Measurements from ENCODE around the gene ZNF550.
A peak's percentile ranks its signal among the peaks of the same experiment; 100 is the strongest.
"Not testable (repeated sequence)": the region's sequence is repeated elsewhere in the genome, so short reads cannot be mapped to it uniquely, and the experiment has no call there.

The ZNF550 gene

GRCh38 chr19:57537953-57538547 is 21.6 kb downstream of the ZNF550 start:
- TF ChIP-seq, protein P1, sequence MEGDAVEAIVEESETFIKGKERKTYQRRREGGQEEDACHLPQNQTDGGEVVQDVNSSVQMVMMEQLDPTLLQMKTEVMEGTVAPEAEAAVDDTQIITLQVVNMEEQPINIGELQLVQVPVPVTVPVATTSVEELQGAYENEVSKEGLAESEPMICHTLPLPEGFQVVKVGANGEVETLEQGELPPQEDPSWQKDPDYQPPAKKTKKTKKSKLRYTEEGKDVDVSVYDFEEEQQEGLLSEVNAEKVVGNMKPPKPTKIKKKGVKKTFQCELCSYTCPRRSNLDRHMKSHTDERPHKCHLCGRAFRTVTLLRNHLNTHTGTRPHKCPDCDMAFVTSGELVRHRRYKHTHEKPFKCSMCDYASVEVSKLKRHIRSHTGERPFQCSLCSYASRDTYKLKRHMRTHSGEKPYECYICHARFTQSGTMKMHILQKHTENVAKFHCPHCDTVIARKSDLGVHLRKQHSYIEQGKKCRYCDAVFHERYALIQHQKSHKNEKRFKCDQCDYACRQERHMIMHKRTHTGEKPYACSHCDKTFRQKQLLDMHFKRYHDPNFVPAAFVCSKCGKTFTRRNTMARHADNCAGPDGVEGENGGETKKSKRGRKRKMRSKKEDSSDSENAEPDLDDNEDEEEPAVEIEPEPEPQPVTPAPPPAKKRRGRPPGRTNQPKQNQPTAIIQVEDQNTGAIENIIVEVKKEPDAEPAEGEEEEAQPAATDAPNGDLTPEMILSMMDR (IDR thresholded peaks at IDR 0.05; ENCODE audit: extremely low read depth, insufficient read depth, missing control alignments): no peak
- in situ Hi-C loops (cut with MboI; ENCODE audit: low pct_unique_long_range_greater_than_20kb, low sequenced_read_pairs, unreplicated experiment): no loop called here
- no peak for DNase-seq (ENCODE audit: low spot score)

DNA sequence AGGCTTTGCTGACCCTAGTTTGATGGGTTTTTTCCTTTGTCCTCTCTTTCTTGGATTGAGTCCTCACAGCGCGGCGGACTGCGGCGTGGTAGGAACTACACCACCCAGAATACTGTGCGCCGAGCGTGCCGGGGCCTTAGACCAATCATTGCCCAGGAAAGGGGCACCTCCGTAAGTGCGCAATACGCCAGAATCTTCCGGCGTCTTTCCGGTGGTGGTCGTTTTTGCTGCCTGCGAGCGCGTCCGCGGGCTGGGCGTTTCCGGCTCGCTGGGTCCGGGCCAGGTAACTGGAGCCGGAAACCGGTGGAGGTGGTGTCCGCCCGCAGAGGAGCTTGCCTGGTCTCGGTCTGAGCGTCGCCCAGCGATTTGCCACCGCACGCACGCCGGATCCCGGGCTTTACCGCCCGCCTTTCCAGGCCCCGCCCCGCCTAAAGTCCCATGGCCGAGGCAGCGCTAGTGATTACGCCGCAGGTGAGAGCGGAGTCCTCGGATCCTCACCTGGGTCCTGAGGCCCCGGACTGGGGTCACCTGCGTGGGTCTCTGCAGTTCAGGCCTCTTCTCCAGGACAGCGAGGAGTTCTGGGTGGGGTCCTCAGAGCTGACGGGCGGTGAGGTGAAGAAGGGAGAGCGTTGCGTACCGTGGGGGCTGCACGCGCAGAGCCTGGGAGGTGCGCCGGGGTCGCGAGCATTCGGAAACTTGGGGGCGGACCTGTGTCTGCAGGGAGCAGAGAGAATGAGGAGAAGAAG is 32.4 kb downstream of the ZNF550 start, which contains the start of gene ZNF549:
Gene ZNF549 (plus strand): TSS at position 221 of the 746 bp plus-strand sequence. CDS start 218 bp downstream, at position 439.
- TF ChIP-seq, protein P1 (IDR thresholded peaks at IDR 0.05; ENCODE audit: extremely low read depth, insufficient read depth, missing control alignments): no peak
- in situ Hi-C loops (cut with MboI; ENCODE audit: low pct_unique_long_range_greater_than_20kb, low sequenced_read_pairs, unreplicated experiment): no loop called here
- peak; percentile 95 for DNase-seq (ENCODE audit: low spot score)

GRCh38 chr19:57518021-57518420 is 41.6 kb downstream of the ZNF550 start:
- in situ Hi-C loops (cut with MboI; ENCODE audit: low pct_unique_long_range_greater_than_20kb, low sequenced_read_pairs, unreplicated experiment); DNase-seq (ENCODE audit: low spot score): not testable (repeated sequence)

DNA sequence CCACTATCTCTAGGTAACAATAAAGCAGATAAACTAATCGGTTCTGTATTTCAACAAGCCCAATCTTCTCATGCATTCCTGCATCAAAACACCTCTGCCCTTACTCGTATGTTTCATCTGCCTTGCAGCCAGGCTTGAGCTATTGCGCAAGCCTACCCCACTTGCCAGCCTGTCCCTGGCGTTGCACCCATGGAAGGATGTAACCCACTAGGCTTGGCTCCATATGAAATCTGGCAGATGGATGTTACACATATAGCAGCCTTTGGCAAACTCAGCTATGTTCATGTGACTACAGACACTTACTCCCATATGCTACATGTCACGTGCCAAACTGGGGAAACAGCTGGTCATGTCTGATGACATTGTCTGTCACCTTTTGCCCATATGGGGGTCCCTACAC is 44.4 kb downstream of the ZNF550 start:
- TF ChIP-seq, protein P1 (IDR thresholded peaks at IDR 0.05; ENCODE audit: extremely low read depth, insufficient read depth, missing control alignments): no peak
- in situ Hi-C loops (cut with MboI; ENCODE audit: low pct_unique_long_range_greater_than_20kb, low sequenced_read_pairs, unreplicated experiment): no loop called here
- DNase-seq (ENCODE audit: low spot score): no peak

GRCh38 chr19:57512845-57513244 is 46.8 kb downstream of the ZNF550 start:
- TF ChIP-seq, protein P1 (IDR thresholded peaks at IDR 0.05; ENCODE audit: extremely low read depth, insufficient read depth, missing control alignments): no peak
- DNase-seq (ENCODE audit: low spot score): no peak
- in situ Hi-C loops (cut with MboI; ENCODE audit: low pct_unique_long_range_greater_than_20kb, low sequenced_read_pairs, unreplicated experiment): no loop called here

- in situ Hi-C loops (cut with MboI; ENCODE audit: low pct_unique_long_range_greater_than_20kb, low sequenced_read_pairs, unreplicated experiment): no loop called here
- DNase-seq (ENCODE audit: low spot score): no peak
- TF ChIP-seq, protein P1 (IDR thresholded peaks at IDR 0.05; ENCODE audit: extremely low read depth, insufficient read depth, missing control alignments): no peak
Measured at GRCh38 chr19:57511484-57511883, 48.2 kb downstream of the ZNF550 start.

GRCh38 chr19:57506163-57506562 is 53.5 kb downstream of the ZNF550 start:
- in situ Hi-C loops (cut with MboI; ENCODE audit: low pct_unique_long_range_greater_than_20kb, low sequenced_read_pairs, unreplicated experiment): no loop called here
- TF ChIP-seq, protein P1 (IDR thresholded peaks at IDR 0.05; ENCODE audit: extremely low read depth, insufficient read depth, missing control alignments): no peak
- no peak for DNase-seq (ENCODE audit: low spot score)

DNA sequence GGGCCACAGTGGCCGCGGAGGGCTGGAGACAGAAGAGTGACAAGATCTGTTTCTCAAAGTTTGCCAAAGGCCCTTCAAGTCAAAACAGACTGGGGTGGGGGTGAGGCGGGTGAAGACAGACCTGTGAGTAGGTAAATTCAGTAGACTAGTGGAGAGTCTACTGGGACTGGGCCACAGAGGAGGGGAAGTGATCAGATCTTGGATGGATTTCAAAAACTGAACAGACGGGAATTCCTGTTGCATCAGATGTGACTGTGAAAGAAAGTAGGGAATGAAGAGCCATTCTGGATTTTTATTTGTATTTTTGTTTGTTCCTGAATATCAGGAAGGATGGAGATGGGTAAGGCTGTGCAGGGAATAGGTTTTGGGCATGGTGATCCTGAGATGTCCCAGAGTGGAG is 59.3 kb downstream of the ZNF550 start:
- in situ Hi-C loops (cut with MboI; ENCODE audit: low pct_unique_long_range_greater_than_20kb, low sequenced_read_pairs, unreplicated experiment); DNase-seq (ENCODE audit: low spot score): not testable (repeated sequence)

DNA sequence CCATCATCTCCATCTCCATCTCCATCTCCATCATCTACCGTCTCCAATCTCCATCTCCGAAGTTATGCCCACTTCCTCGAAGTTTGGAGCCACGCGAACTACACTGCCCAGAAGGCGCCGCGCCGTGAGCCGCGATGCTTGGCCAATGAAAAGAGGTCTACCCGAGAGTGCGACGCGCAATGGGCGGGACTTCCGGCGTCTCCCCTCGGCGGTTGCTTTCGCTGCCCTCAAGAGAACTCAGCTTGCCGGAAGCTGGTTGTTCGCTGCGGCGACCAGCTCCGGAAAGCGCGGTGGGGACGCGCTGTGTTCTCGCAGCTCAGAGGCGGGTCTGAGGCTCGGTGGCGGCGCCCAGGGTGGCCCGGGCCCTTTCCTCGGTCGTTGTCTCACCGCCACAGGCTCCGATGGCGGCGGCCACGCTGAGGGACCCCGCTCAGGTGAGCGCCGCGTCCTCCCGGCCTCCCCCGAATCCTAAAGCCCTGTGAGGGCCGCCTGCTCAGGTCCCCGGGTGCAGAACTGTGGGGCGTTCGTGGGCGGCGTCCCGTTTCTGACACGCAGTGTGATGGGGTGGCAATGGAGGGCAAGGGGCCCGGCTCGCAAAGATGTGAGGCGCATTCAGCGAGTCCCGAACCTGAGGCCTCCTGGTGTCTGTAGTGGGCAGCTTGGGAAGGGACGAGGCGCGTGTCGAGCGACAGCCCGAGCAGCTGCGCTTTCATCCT is 59.8 kb downstream of the ZNF550 start, which contains the start of gene ZNF773:
Gene ZNF773 (plus strand): TSS at position 259 of the 716 bp plus-strand sequence. CDS start 143 bp downstream, at position 402.
- peak; percentile 93 for DNase-seq (ENCODE audit: low spot score)
- in situ Hi-C loops (cut with MboI; ENCODE audit: low pct_unique_long_range_greater_than_20kb, low sequenced_read_pairs, unreplicated experiment): not testable (repeated sequence)

DNA sequence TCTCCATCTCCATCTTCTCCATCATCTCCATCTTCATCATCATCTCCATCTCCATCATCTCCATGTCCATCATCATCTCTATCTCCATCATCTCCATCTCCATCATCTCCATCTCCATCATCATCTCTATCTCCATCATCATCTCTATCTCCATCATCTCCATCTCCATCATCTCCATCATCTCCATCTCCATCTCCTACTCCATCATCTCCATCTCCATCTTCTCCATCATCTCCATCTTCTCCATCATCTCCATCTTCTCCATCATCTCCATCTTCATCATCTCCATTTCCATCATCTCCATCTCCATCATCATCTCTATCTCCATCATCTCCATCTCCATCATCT is 60.4 kb downstream of the ZNF550 start:
- DNase-seq (ENCODE audit: low spot score); in situ Hi-C loops (cut with MboI; ENCODE audit: low pct_unique_long_range_greater_than_20kb, low sequenced_read_pairs, unreplicated experiment): not testable (repeated sequence)

Measured in GM13977 (cell line).